NK-92 (cell line): ENCODE measurements around the gene OCA2.
"Not testable (repeated sequence)": the region's sequence is repeated elsewhere in the genome, so short reads cannot be mapped to it uniquely, and the experiment has no call there.

Source experiments
- DNase-seq: peaks from one replicate; lab custom pipeline; 2025; ENCODE audit not compliant: unreplicated experiment; lab: John Stamatoyannopoulos, UW

OCA2 gene

DNA sequence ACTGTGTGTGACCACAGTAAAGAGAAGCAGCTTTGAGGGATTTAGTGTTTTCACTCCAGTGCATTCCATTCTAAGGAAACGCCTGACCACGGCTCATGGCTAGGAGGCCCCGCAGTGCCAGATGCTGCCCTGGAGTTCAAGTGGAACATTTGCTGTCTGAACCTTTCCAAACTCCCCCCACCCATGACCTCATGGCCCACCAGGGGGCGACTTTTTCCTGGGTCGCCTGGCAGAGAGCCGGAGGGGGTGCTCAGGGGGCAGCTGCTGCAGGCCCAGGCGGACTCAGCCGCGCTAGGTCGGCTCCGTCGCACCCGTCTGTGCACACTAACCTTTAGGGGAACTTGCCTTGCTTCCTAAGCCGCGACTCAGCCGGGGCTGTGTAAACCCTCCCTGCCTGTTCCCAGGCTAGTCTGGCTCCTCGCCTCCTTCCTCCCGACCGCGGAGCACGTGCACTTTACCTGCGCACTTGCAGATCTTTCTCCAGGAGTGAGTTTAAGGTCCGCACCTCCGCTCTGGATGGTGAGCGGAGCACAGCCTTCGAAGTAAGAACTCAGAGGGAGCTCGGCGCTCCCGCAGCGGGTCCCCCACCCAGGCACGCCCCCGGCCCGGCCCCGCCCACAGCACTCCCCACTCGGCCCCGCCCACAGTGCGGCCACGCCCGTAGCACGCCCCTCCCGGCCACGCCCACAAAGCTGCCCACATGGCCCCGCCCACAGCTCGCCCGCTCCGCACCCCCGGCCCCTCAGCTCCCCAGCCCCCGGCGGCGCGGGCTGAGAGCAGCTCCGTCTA is at the start of gene OCA2:
OCA2 (minus strand) TSS at position 550 of the 789 bp plus-strand sequence. CDS start 17,441 bp downstream, outside the sequence.
- no peak for DNase-seq

GRCh38 chr15:28147801-28148200 is 48.7 kb upstream of the OCA2 start:
- DNase-seq = no peak

- DNase-seq = not testable (repeated sequence)
Observed at GRCh38 chr15:28145419-28145818, 46.3 kb upstream of the OCA2 start.

DNA sequence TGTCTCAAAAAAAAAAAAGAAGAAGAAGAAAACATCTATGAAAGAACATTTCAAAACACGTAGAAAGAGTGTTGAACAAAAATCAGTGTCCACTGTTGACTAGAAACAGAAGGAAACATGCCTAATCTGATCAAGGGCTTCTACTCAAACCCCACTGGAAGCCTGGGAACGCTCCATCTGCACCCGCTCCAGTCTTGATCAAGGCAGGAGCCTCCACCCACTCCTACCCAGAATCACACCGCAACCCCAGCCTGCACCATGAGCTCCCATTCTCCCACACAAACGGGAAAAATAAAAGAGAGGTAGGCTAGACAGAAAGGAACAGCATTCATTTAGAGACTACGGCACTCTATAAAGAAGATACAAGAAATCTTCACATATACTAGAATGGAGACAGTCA is 40.9 kb upstream of the OCA2 start:
- DNase-seq = no peak

DNA sequence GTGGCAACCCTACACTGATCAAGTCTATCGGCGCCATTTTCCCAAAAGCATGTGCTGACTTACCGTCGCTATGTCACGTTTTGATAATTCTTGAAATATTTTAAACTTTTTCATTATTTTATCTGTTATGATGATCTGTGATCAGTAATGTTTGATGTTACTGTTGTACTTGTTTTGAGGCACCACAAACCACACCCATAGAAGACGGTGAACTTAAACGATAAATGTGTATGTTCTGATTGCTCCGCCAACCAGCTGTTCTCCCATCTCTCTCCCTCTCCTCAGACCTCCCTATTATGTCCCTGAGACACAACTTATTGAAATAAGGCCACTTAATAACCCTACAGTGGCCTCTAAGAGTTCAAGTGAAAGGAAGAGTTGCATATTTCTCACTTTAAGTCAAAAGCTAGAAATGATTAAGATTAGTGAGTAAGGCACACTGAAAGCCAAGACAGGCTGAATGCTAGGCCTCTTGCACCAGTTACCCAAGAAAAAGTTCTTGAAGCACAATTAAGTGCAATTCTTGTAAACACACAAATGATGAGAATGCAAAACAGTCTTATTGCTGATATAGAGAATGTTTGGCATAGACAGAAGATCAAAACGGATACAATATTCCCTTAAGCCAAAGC is 38.4 kb upstream of the OCA2 start:
- DNase-seq = not testable (repeated sequence)

GRCh38 chr15:28136236-28136904 is 37.3 kb upstream of the OCA2 start:
- not testable (repeated sequence) for DNase-seq

DNA sequence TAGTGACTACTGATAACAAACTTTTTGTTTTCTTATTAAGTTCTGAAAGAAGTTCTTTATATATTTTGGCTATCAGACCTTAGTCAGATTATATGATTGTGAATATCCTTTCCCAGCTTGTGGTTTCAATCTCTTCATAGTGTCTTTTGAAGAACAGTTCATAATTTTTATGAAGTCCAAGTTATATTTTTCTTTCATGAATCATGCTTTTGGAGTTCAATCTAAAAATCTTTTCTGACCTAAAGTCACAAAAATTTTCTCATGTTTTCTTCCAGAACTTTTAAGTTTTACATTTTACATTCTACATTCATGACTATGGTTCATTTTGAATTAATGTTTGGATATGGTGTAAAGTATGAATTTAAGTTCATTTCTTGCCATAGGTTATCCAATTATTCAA is 34.2 kb upstream of the OCA2 start:
- DNase-seq = no peak

DNA sequence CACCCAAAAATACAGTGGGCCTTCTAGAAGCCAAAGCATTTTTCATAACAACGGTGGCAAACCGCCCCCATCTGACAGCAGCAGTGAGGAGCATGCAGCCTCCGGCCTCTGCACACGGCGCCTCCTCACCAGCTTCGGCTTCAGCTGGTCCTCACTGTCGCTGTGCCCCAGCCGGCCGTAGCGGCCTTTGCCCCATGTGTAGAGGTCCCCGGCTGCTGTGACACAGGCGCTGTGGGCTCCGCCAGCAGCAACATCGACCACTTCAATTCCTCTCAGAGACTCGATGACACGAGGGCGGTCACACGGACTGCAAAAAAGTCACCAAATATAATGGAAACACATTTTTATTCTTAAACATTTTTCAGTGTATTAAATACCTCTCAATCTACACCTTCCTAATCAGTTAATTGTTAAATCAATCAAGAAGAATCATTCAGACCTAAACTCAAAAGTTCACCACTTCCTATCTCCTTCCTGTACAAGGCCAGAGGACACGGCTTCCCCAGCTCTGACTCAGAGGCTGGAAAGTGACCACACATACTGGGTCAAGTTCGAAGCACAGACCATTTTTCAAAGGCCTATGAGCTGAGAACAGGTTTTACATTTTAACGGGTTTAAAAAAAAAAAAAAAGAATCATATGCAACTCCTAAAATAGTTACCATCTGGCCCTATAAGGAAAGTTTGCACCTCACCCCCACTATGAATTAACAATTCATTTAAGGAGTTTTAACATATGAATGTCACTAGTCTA is 33.6 kb upstream of the OCA2 start:
- DNase-seq = no peak

- DNase-seq = no peak
Observed at GRCh38 chr15:28131946-28132345, 32.8 kb upstream of the OCA2 start.

DNA sequence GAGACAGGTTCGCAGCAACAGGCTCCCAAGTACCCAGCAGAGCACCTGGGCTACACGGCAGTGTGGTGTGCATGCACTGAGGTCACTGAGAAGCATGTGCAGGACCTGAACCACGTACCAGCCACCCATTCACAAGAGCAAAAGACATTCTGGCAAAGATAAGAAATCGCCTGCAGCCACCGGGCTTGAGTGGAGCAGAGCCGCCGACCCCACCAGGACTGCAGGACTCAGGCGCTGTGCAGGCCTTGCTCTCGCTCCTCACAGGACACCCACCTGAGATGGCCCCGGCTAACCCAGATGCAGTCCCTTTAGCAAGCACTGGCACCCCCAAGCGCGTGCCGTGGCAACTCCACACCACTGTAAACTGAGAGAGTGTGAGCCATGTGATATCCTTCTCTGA is 32.3 kb upstream of the OCA2 start:
- no peak for DNase-seq

- DNase-seq = no peak
Observed at GRCh38 chr15:28130651-28131050, 31.5 kb upstream of the OCA2 start.

GRCh38 chr15:28129231-28129848 is 30.2 kb upstream of the OCA2 start:
- no peak for DNase-seq

- no peak for DNase-seq
Observed at GRCh38 chr15:28128031-28128430, 28.9 kb upstream of the OCA2 start.

DNA sequence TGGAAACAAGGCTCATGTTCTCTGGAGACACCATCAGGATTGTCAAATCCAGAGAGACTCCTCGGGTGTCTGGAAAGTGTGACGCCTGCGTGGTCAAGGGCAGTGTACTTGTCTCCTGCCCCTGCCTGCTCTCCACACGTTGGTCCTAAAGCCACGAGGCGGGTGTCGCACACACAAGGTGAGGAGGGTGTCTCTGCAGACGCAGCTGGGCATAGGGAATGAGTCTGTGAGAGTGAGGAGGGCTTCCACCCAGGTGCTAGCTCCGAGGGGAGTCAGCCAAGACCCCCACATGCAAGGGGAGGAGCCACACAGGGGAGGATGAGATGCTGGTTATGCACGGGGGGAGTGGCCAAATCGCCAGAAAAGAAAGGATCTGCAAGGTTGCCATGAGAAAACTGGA is 27.9 kb upstream of the OCA2 start:
- DNase-seq = no peak

- no peak for DNase-seq
Observed at GRCh38 chr15:28125673-28126651, 26.8 kb upstream of the OCA2 start.

- DNase-seq = no peak
Observed at GRCh38 chr15:28124841-28125240, 25.7 kb upstream of the OCA2 start.

DNA sequence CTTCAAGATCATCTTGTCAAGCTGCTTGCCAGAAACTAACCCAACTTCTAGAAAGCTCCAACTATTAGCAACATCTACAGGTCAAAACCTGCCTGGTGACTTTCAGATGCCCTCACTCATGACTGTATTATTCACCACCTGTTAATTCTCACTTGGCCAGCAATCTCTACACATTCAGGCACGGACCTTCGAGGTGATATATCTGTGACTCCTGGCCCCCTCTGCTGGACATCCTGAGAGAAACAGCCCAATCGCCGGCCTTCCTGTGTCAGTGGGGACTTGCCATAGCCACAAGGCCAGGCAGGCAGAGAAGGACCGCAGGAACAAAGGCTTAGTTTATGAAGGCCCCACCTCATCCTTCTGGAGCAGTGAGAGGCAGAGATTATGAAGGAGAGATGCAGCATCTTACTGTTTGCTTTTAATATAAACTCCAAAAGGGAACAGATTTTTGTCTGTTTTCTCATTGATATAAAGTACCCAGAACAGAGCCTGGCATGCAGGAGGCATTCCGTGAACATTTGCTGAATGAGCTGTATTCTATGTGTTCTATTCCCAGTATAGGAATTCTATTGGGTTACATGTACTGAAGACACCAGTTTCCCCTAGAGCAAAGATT is 24.4 kb upstream of the OCA2 start:
- DNase-seq = no peak

- no peak for DNase-seq
Observed at GRCh38 chr15:28122038-28122949, 23.2 kb upstream of the OCA2 start.
